Measurements from ENCODE around the gene MACROD2. TPM values are rescaled to one million over a fixed set of nuclear protein-coding genes. Genes with fewer than 3 reads are reported as not detected.

MACROD2 gene
- total RNA-seq, 2 donors from 2014 or later: 8.3 to 21.8 TPM

- no peak for TF ChIP-seq POLR2A (IDR thresholded peaks at IDR 0.05)
- no peak for TF ChIP-seq CTCF (IDR thresholded peaks at IDR 0.05)
- no peaks in the 10 kb centered on the region for H3K4me1 ChIP-seq
- no peaks in the 10 kb centered on the region for H3K9me3 ChIP-seq
- ATAC-seq (no peak), DNase-seq (no peak)
- 44 to 57% methylated on average over 1 of the region's 1 CpG for WGBS, 2 donors
- H3K27ac ChIP-seq: no peak overlapping the region
- no peaks in the 10 kb centered on the region for H3K27me3 ChIP-seq
- intact Hi-C loops (cut with DNase I): no loop called here
- H3K36me3 ChIP-seq (replicated peaks in 1 of 2; ENCODE audit: insufficient read depth in 1 of 2, low read depth in 2 of 2): no peaks in the 10 kb centered on the region
- no peak overlapping the region for H3K4me3 ChIP-seq
Measured at GRCh38 chr20:15232243-15232642, 1236.9 kb downstream of the MACROD2 start.

- no peak for TF ChIP-seq CTCF (IDR thresholded peaks at IDR 0.05)
- TF ChIP-seq POLR2A (IDR thresholded peaks at IDR 0.05): no peak
- Histone ChIP-seq H3K4me3 (no peak overlapping the region), H3K36me3 (replicated peaks in 1 of 2; ENCODE audit: insufficient read depth in 1 of 2, low read depth in 2 of 2) (no peaks in the 10 kb centered on the region), H3K27me3 (no peaks in the 10 kb centered on the region), H3K9me3 (no peaks in the 10 kb centered on the region), H3K27ac (no peak overlapping the region), H3K4me1 (no peaks in the 10 kb centered on the region)
- ATAC-seq: no peak
- intact Hi-C loops (cut with DNase I): no loop called here
- WGBS, 2 donors: 63 to 65% methylated on average over 2 of the region's 2 CpGs
- DNase-seq: no peak
Measured at GRCh38 chr20:15235471-15236198, 1240.3 kb downstream of the MACROD2 start.

- intact Hi-C loops (cut with DNase I): no loop called here
- Histone ChIP-seq H3K4me3 (no peak overlapping the region), H3K4me1 (no peaks in the 10 kb centered on the region), H3K27me3 (no peaks in the 10 kb centered on the region), H3K36me3 (replicated peaks in 1 of 2; ENCODE audit: insufficient read depth in 1 of 2, low read depth in 2 of 2) (no peaks in the 10 kb centered on the region), H3K27ac (no peak overlapping the region), H3K9me3 (no peaks in the 10 kb centered on the region)
- TF ChIP-seq POLR2A (IDR thresholded peaks at IDR 0.05) (no peak), CTCF (IDR thresholded peaks at IDR 0.05) (peak; percentile 11 to 74 (median 61))
- 8 to 17% methylated on average over 1 of the region's 1 CpG for WGBS, 2 donors
- ATAC-seq (peak; percentile 77), DNase-seq (peak; percentile 50 to 65 (median 62))
Measured at GRCh38 chr20:15236812-15237211, 1241.5 kb downstream of the MACROD2 start.

- intact Hi-C loops (cut with DNase I): no loop called here
- DNase-seq: no peak
- no peaks in the 10 kb centered on the region for H3K27me3 ChIP-seq
- no peak for ATAC-seq
- WGBS, 2 donors: 80% methylated on average over 3 of the region's 3 CpGs
- H3K4me1 ChIP-seq: no peaks in the 10 kb centered on the region
- TF ChIP-seq CTCF (IDR thresholded peaks at IDR 0.05) (no peak), POLR2A (IDR thresholded peaks at IDR 0.05) (no peak)
- H3K4me3 ChIP-seq: no peak overlapping the region
- H3K9me3 ChIP-seq: no peaks in the 10 kb centered on the region
- no peak overlapping the region for H3K27ac ChIP-seq
- no peaks in the 10 kb centered on the region for H3K36me3 ChIP-seq (replicated peaks in 1 of 2; ENCODE audit: insufficient read depth in 1 of 2, low read depth in 2 of 2)
Measured at GRCh38 chr20:15239542-15240206, 1244.4 kb downstream of the MACROD2 start.

Data from body of pancreas (tissue), 4 donors.